NB4 (cell line): ENCODE results near the gene KRT5.

Source experiments
- MYC ChIP-seq: IDR thresholded peaks from 2 replicates; pipeline ENCODE4 v1.6.1; 2011; ENCODE audit warnings: low read depth, low read length
- POLR2A ChIP-seq: IDR thresholded peaks from 2 replicates; pipeline ENCODE4 v1.6.1; 2011; ENCODE audit warnings: mild to moderate bottlenecking; ENCODE audit not compliant: insufficient read length; ENCODE audit errors: extremely low read depth
- TF ChIP-seq, protein P1 (sequence below): IDR thresholded peaks from one replicate; pipeline ENCODE4 v1.5.1; 2012; ENCODE audit warnings: low read depth, low read length

DNA sequence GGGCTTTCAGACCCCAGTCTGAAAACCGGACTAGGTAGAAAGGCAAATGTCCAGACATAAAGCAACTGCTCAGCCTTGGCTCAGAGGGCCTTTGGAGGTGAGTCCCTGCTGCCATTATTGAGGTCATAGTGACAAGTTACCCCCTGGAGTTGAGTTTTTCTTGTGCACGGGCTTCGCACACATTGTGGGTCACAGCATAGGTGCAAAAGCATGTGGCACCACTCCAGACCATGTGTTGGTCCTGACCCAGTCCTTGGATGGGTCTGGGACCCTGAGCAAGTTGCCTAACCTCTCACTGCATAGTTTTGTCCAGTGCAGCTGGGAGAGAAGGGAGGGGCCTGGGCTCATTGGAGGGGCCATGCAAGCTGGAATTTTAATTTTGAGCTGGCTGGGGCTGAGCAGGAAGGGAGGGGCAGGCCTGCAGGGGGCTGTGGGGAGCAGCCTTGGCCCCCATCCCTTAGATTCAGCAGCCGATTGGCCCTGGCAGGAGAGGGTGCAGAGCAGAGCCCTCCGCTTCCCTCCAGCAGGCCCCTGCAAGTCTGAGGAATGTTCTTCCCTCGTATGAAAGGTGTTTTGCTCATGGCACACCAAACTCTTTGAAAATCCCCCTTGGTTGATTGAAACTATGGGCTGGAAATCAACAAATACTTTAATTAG is 4.2 kb upstream of the KRT5 start:
- TF ChIP-seq, protein P1, sequence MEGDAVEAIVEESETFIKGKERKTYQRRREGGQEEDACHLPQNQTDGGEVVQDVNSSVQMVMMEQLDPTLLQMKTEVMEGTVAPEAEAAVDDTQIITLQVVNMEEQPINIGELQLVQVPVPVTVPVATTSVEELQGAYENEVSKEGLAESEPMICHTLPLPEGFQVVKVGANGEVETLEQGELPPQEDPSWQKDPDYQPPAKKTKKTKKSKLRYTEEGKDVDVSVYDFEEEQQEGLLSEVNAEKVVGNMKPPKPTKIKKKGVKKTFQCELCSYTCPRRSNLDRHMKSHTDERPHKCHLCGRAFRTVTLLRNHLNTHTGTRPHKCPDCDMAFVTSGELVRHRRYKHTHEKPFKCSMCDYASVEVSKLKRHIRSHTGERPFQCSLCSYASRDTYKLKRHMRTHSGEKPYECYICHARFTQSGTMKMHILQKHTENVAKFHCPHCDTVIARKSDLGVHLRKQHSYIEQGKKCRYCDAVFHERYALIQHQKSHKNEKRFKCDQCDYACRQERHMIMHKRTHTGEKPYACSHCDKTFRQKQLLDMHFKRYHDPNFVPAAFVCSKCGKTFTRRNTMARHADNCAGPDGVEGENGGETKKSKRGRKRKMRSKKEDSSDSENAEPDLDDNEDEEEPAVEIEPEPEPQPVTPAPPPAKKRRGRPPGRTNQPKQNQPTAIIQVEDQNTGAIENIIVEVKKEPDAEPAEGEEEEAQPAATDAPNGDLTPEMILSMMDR: no peak
- no peak for TF ChIP-seq POLR2A
- no peak for TF ChIP-seq MYC
